Liver (tissue), 9 donors: ENCODE data around the gene MFN1. TPM values are rescaled to one million over a fixed set of nuclear protein-coding genes. Genes with fewer than 3 reads are reported as not detected.

Experiments used
- DNase-seq: peaks from one replicate; pipeline ENCODE4 v3.0.0-alpha.2; 2017; ENCODE audit warnings: low spot score
- H3K27ac ChIP-seq, 2 donors: one replicate each; pipeline ENCODE4 v1.7.0; 2013; ENCODE audit warnings: inconsistent platforms in 2 of 2, low read length in 2 of 2, control low read depth in 1 of 2, low read depth in 1 of 2, mild to moderate bottlenecking in 1 of 2
- H3K27me3 ChIP-seq, 4 donors: one replicate each; pipeline versions ENCODE4 v1.6.1 to v1.7.0; 2013; ENCODE audit warnings: low read length in 3 of 4, inconsistent platforms in 1 of 4, mild to moderate bottlenecking in 1 of 4, moderate library complexity in 1 of 4; ENCODE audit not compliant: control insufficient read depth in 4 of 4, insufficient read depth in 4 of 4
- H3K36me3 ChIP-seq, 4 donors: one replicate each; pipeline versions ENCODE4 v1.6.1 to v1.7.0; 2013; ENCODE audit warnings: low read length in 3 of 4, mild to moderate bottlenecking in 3 of 4, low read depth in 1 of 4, moderate library complexity in 1 of 4; ENCODE audit not compliant: control insufficient read depth in 4 of 4, insufficient read depth in 3 of 4
- H3K4me1 ChIP-seq, 4 donors: one replicate each; pipeline versions ENCODE4 v1.6.1 to v1.7.0; 2013; ENCODE audit warnings: low read length in 3 of 4, mild to moderate bottlenecking in 3 of 4, moderate library complexity in 1 of 4; ENCODE audit not compliant: control insufficient read depth in 4 of 4, insufficient read depth in 4 of 4
- H3K4me3 ChIP-seq, 3 donors: one replicate each; pipeline versions ENCODE4 v1.6.1 to v1.7.0; 2013; ENCODE audit warnings: low read length in 3 of 3, control low read depth in 1 of 3, low read depth in 1 of 3, mild to moderate bottlenecking in 1 of 3
- H3K9ac ChIP-seq, 2 donors: one replicate each; pipeline ENCODE4 v1.7.0; 2013; ENCODE audit warnings: low read length in 2 of 2, mild to moderate bottlenecking in 2 of 2, moderate library complexity in 2 of 2, control low read depth in 1 of 2, low read depth in 1 of 2
- H3K9me3 ChIP-seq, 4 donors: one replicate each; pipeline versions ENCODE4 v1.6.1 to v1.7.0; 2013; ENCODE audit warnings: low read length in 3 of 4; ENCODE audit not compliant: control insufficient read depth in 4 of 4
- ATF3 ChIP-seq: IDR thresholded peaks from 2 replicates; pipeline ENCODE4 v1.6.1; 2016; ENCODE audit warnings: antibody characterized with exemption
- CTCF ChIP-seq: fragments of 150-350 bp; IDR thresholded peaks from 2 replicates; pipeline ENCODE4 v1.5.1; 2017; ENCODE audit warnings: improper control_type of control experiment, low read depth, low read length; ENCODE audit not compliant: missing input control
- EGR1 ChIP-seq, 2 donors: IDR thresholded peaks; 2 replicates each; pipeline ENCODE4 v1.6.1; 2016 to 2018; ENCODE audit warnings: antibody characterized with exemption in 2 of 2, low read depth in 2 of 2
- FOXA1 ChIP-seq: IDR thresholded peaks from 2 replicates; pipeline ENCODE4 v1.6.1; 2016; ENCODE audit warnings: antibody characterized with exemption
- FOXA2 ChIP-seq: IDR thresholded peaks from 2 replicates; pipeline ENCODE4 v1.6.1; 2016; ENCODE audit warnings: antibody characterized with exemption
- GABPA ChIP-seq, 2 donors: IDR thresholded peaks in 1 of 2; conservative IDR thresholded peaks in 1 of 2; 2 replicates each; pipeline ENCODE4 v1.6.1; 2016; ENCODE audit warnings: antibody characterized with exemption in 2 of 2, mild to moderate bottlenecking in 1 of 2, moderate library complexity in 1 of 2
- HNF4A ChIP-seq, 2 donors: conservative IDR thresholded peaks; 2 replicates each; pipeline ENCODE4 v1.6.1; 2016; ENCODE audit warnings: antibody characterized with exemption in 2 of 2, mild to moderate bottlenecking in 2 of 2
- HNF4G ChIP-seq: IDR thresholded peaks from 2 replicates; pipeline ENCODE4 v1.6.1; 2016; ENCODE audit warnings: antibody characterized with exemption
- JUND ChIP-seq, 2 donors: IDR thresholded peaks; 2 replicates each; pipeline ENCODE4 v1.6.1; 2016; ENCODE audit warnings: antibody characterized with exemption in 2 of 2
- MAX ChIP-seq: IDR thresholded peaks from 2 replicates; pipeline ENCODE4 v1.6.1; 2016; ENCODE audit warnings: antibody characterized with exemption
- NR2F2 ChIP-seq: IDR thresholded peaks from 2 replicates; pipeline ENCODE4 v1.6.1; 2016; ENCODE audit warnings: antibody characterized with exemption
- RAD21 ChIP-seq, 2 donors: IDR thresholded peaks; 2 replicates each; pipeline ENCODE4 v1.6.1; 2016; ENCODE audit warnings: antibody characterized with exemption in 2 of 2, mild to moderate bottlenecking in 2 of 2
- REST ChIP-seq: IDR thresholded peaks from 2 replicates; pipeline ENCODE4 v1.6.1; 2016; ENCODE audit warnings: antibody characterized with exemption, mild to moderate bottlenecking
- RXRA ChIP-seq, 2 donors: IDR thresholded peaks; 2 replicates each; pipeline ENCODE4 v1.6.1; 2017 to 2018; ENCODE audit warnings: antibody characterized with exemption in 2 of 2, mild to moderate bottlenecking in 1 of 2
- SP1 ChIP-seq: IDR thresholded peaks from 2 replicates; pipeline ENCODE4 v1.6.1; 2018; ENCODE audit warnings: antibody characterized with exemption, mild to moderate bottlenecking
- TAF1 ChIP-seq: conservative IDR thresholded peaks from 2 replicates; pipeline ENCODE4 v1.6.1; 2016; ENCODE audit warnings: antibody characterized with exemption, mild to moderate bottlenecking
- YY1 ChIP-seq: IDR thresholded peaks from 2 replicates; pipeline ENCODE4 v1.6.1; 2016; ENCODE audit warnings: antibody characterized with exemption, mild to moderate bottlenecking
- ZBTB33 ChIP-seq: IDR thresholded peaks from 2 replicates; pipeline ENCODE4 v1.6.1; 2016; ENCODE audit warnings: antibody characterized with exemption
- WGBS: extraction: QIAGEN DNeasy Blood & Tissue Kit; methylation state at CpG from one replicate; pipeline ENCODE4 v1.1.7; 2013; 5-methylcytosine and 5-hydroxymethylcytosine counted together
- polyA plus RNA-seq, 2 donors: library from polyadenylated mRNA; stranded (reverse) in 1 of 2; unstranded in 1 of 2; fragments of 200-250 nt in 1 of 2; fragments of >200 nt in 1 of 2; fragmentation: Nextera tagmentation in 1 of 2; extraction: Ambion mirVana in 1 of 2; gene quantifications; one replicate each; pipeline versions ENCODE4 v1.2.1 to v1.2.3, GENCODE V29; 2013 to 2015
- total RNA-seq, 2 donors: library from RNA; depleted of rRNA; stranded (reverse); fragments of >200 nt; gene quantifications; one replicate each; pipeline ENCODE4 v1.2.3, GENCODE V29; 2014
- donor health status: healthy.
- donor health status: healthy.
- donor health status: healthy.
- donor health status: healthy.
- donor health status: healthy.

Gene MFN1
- total and polyA plus RNA-seq, 4 donors: 6.4 to 31.9 (median 12.7) TPM

GRCh38 chr3:179297971-179298725 is 49.4 kb upstream of the MFN1 start (continued):
- TF ChIP-seq JUND (IDR thresholded peaks at IDR 0.05) (no peak), FOXA1 (no peak)

GRCh38 chr3:179299316-179299715 is 48.2 kb upstream of the MFN1 start:
- Histone ChIP-seq H3K36me3 (no peaks in the 10 kb centered on the region), H3K9me3 (peaks cover 0 to 3% (median 0%) of the 10 kb centered on the region in 4 donors), H3K9ac (no peak overlapping the region), H3K4me3 (no peak overlapping the region), H3K4me1 (no peaks in the 10 kb centered on the region), H3K27ac (no peak overlapping the region), H3K27me3 (peaks cover 0 to 3% (median 1%) of the 10 kb centered on the region in 4 donors)
- 73% methylated on average over 2 of the region's 2 CpGs for WGBS
- DNase-seq: no peak
- TF ChIP-seq REST (no peak), ATF3 (no peak), JUND (IDR thresholded peaks at IDR 0.05) (no peak), YY1 (no peak), TAF1 (no peak), SP1 (no peak), GABPA (IDR thresholded peaks at IDR 0.05 in 1 of 2, conservative IDR thresholded peaks at IDR 0.05 in 1 of 2) (no peak), HNF4G (no peak), FOXA1 (no peak), CTCF (no peak), EGR1 (IDR thresholded peaks at IDR 0.05; ENCODE audit: low read depth in 2 of 2) (no peak), ZBTB33 (no peak), RXRA (IDR thresholded peaks at IDR 0.05) (no peak), MAX (no peak), HNF4A (conservative IDR thresholded peaks at IDR 0.05) (no peak), NR2F2 (no peak), RAD21 (IDR thresholded peaks at IDR 0.05) (no peak), FOXA2 (no peak)
